GM15510 (cell line): ENCODE data around the gene ABI3.

Source experiments
- POLR2A ChIP-seq: IDR thresholded peaks from 3 replicates; pipeline ENCODE4 v1.6.1; 2011; ENCODE audit warnings: borderline replicate concordance; ENCODE audit not compliant: insufficient read length; ENCODE audit errors: extremely low read depth

ABI3 gene

GRCh38 chr17:49210158-49211029, at the start of gene ABI3, which contains the start of gene GNGT2:
Gene ABI3, plus strand, starts transcription at chr17:49210707. Its CDS starts 18 bp downstream, at chr17:49210725.
Gene GNGT2, minus strand, starts transcription at chr17:49210574. Its CDS starts 3,152 bp downstream, at chr17:49207422.
- TF ChIP-seq POLR2A, result peak; percentile 98

DNA sequence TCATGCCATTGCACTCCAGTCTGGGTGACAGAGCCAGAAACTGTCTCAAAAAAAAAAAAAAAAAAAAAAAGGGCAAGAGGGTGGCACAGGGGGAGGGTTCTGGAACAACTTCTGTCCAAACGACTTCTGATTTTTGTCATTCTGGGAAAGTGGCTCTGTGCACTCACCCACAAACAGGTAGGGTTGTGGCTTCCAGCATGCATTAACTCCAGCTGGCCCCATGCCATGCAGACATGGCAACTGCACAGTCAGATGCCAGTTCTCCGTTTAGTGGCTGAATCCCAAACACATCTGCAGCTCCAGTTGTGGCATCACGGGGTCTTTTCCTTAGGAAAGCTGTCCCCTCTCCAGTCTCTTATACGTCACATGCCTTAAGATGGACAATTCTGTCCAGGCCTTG, 47.6 kb upstream of the ABI3 start:
- no peak for TF ChIP-seq POLR2A

DNA sequence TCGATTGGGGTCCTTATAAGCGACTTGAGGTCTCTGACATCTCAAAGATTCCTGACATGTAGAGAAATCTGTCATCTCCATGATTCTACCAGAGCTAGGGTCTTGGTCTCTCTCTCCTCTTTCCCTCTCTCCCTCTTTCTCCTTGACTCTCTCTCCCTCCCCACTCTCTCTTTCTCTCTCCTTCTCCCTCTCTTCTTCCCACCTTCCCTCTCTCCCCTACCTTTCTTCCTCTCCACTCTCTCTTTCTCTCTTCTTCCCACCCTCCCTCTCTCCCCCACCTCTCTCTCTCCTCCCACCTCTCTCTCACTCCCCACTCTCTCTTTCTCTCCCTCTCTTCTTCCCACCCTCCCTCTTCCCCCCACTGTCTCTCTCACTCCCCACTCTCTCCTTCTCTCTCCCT, 45.4 kb upstream of the ABI3 start:
- no peak for TF ChIP-seq POLR2A

GRCh38 chr17:49168706-49169105, 41.8 kb upstream of the ABI3 start:
- TF ChIP-seq POLR2A, result no peak

DNA sequence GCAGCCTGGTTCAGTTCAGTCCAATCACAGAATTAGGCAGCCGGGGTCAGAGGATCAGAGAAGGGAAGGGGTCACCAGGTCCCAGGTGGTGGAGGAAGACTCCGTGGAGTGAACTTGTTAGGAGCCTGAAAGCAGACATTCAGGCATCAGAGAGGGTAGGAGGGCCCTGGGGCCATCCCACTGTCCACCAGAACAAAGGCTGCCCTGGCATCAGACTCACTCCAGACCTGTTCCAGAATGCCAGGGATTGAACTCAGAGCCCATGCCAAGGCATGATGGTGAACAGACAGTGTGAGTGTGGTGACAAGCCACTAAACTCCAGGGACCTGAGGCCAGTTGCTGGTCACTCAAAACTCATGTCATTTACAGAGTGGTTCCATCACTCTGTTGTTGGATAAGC, 40.3 kb upstream of the ABI3 start:
- no peak for TF ChIP-seq POLR2A

DNA sequence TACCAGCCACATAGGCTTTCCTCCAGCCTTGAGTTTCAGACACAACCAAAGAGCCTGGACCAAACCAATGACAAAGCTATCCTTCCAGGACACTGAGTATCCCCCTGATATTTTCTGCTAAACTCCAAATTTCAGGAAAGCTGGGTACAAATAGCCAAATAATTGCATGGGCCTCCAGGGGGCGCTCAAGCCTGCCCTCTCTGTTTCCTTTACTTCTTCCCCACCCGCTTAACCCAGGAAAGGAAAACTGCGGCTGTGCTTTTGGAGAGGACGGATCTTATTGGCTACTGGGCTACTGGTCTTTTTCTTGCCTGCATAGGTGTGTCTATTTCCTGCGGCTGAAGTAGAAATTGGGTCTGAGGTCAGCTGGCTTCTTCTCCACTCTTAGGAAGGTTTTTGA, 30.2 kb upstream of the ABI3 start:
- no peak for TF ChIP-seq POLR2A

- no peak for TF ChIP-seq POLR2A
Measured at GRCh38 chr17:49180998-49181635, 29.4 kb upstream of the ABI3 start.

DNA sequence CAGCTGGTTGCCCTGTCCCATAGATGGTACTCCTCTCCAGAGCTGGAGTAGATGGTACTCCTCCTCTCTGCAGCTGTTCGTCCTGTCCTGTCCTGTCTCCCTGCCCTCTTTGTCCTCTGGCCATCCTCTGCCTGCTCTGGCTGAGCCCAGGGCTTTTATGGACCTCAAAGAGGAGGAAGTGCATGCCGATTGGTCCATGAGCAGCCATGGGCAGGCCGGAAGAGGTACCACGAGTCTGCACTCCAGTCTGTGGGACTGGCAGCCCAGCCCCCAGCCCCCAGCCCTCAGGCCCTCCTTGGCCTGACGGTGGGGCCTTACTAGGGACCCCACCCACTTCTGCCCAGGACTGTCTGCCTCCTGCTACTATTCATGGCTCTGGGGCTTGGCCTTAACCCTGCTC, 27.2 kb upstream of the ABI3 start:
- no peak for TF ChIP-seq POLR2A

- TF ChIP-seq POLR2A, result no peak
Measured at GRCh38 chr17:49183801-49184200, 26.7 kb upstream of the ABI3 start.

- no peak for TF ChIP-seq POLR2A
Measured at GRCh38 chr17:49187301-49187700, 23.2 kb upstream of the ABI3 start.

GRCh38 chr17:49190932-49191331, 19.6 kb upstream of the ABI3 start:
- TF ChIP-seq POLR2A, result no peak

GRCh38 chr17:49191409-49191916, 19.0 kb upstream of the ABI3 start:
- no peak for TF ChIP-seq POLR2A

GRCh38 chr17:49191917-49192741, 18.4 kb upstream of the ABI3 start:
- TF ChIP-seq POLR2A, result peak; percentile 38

GRCh38 chr17:49193513-49194296, 16.8 kb upstream of the ABI3 start:
- TF ChIP-seq POLR2A, result peak; percentile 42

DNA sequence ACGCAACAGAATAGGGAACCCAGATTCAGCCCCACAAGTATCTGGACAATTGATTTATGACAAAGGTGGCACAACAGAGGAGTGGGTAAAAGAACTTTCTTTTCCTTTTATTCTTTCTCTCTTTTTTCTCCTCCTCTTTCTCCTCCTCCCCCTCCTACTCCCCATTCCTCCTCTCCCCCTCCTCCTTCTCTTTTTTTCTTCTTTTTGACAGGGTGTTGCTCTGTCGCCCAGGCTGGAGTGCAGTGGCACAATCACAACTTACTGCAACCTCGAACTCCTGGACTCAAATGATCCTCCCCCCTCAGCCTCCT, 16.3 kb upstream of the ABI3 start:
- TF ChIP-seq POLR2A, result no peak

- no peak for TF ChIP-seq POLR2A
Measured at GRCh38 chr17:49195751-49196150, 14.8 kb upstream of the ABI3 start.
